ENCODE measurements around the gene GUCA2A.
A peak's percentile ranks its signal among the peaks of the same experiment; 100 is the strongest.

DNA sequence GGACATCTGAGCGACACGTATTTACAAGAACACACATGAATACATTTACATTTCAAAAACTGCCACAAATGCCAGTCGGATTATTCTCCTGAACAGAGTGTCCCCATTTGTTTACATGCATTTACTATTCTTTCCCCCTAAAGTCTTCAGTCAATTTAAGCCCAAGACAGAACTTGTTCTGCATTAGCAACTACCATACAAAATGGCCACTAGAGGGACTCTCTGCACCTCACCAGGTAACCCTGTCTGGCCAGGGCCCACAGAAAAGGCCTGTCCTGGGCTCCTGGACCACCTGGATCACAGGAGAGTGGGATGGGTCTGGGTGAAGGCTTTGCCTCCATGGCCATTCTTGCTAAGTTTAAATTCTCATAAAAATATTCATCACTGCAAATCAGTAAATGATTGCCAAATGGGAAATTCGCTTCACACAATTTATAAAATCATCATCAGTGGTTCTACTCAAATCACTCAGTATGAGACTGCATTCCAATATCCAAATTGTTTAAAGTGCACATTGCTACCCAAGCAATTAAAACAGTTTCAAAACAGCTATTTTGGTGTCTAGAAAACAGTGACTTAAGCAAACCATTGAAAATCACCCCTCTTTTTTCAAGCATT, 12.5 kb upstream of the GUCA2A start:
- no peak for TF ChIP-seq RXRA (IDR thresholded peaks at IDR 0.05; ENCODE audit: borderline replicate concordance, low read depth)
- TF ChIP-seq, protein P1, sequence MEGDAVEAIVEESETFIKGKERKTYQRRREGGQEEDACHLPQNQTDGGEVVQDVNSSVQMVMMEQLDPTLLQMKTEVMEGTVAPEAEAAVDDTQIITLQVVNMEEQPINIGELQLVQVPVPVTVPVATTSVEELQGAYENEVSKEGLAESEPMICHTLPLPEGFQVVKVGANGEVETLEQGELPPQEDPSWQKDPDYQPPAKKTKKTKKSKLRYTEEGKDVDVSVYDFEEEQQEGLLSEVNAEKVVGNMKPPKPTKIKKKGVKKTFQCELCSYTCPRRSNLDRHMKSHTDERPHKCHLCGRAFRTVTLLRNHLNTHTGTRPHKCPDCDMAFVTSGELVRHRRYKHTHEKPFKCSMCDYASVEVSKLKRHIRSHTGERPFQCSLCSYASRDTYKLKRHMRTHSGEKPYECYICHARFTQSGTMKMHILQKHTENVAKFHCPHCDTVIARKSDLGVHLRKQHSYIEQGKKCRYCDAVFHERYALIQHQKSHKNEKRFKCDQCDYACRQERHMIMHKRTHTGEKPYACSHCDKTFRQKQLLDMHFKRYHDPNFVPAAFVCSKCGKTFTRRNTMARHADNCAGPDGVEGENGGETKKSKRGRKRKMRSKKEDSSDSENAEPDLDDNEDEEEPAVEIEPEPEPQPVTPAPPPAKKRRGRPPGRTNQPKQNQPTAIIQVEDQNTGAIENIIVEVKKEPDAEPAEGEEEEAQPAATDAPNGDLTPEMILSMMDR (IDR thresholded peaks at IDR 0.05) = peak; percentile 84
- TF ChIP-seq POLR2AphosphoS5 (IDR thresholded peaks at IDR 0.05; ENCODE audit: low read depth, low read length) = no peak
